ENCODE measurements around the gene ADGRB3.
"Not testable (repeated sequence)": the region's sequence is repeated elsewhere in the genome, so short reads cannot be mapped to it uniquely, and the experiment has no call there.

Gene ADGRB3

DNA sequence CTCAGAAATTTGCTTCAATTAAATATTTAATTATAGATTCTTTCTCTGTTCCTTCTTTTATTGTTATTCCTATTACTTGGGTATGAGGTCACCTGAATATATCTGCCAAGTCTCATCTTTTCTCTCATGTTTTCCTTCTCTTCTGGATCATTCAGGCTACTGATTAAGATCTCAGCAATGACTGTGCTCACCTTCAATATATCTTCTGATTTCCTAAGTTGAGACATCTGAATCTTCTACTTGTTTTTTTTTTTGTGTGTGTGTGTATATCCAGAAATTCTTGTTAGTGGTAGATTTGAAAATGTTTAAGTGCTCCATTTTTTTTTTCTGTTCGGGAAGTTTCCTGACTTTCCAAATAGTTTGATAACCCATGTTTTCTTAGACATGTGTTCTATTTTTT lies 108.0 kb downstream of the ADGRB3 start:
- no peak for DNase-seq

DNA sequence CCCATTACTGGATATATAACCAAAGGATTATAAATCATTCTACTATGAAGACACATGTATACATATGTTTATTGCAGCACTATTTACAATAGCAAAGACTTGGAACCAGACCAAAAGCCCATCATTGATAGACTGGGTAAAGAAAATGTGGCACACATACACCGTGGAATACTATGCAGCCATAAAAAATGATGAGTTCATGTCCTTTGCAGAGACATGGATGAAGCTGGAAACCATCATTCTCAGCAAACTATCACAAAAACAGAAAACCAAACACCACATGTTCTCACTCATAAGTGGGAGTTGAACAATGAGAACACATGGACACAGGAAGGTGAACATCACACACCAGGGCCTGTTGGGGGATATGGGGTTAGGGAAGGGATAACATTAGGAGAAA lies 109.3 kb downstream of the ADGRB3 start:
- not testable (repeated sequence) for DNase-seq

DNA sequence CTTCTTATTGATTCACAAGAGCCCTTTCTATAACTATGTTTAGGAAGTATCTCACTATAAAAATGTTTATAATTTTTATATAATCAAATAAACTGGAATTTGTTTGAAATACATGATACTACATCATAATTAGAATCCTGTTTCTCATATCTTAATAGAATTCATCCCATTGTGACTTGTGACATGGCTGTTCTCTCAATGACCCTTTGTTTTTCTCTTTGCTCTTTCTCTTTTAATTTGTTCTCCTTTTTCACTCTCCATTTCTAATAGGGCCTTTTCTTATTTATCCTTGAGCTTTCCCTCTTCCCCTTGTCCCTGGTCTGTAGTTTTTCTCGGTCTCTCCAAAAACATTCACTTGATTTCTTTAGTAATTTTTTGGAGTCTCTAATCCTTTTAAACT lies 111.3 kb downstream of the ADGRB3 start:
- DNase-seq = no peak

DNA sequence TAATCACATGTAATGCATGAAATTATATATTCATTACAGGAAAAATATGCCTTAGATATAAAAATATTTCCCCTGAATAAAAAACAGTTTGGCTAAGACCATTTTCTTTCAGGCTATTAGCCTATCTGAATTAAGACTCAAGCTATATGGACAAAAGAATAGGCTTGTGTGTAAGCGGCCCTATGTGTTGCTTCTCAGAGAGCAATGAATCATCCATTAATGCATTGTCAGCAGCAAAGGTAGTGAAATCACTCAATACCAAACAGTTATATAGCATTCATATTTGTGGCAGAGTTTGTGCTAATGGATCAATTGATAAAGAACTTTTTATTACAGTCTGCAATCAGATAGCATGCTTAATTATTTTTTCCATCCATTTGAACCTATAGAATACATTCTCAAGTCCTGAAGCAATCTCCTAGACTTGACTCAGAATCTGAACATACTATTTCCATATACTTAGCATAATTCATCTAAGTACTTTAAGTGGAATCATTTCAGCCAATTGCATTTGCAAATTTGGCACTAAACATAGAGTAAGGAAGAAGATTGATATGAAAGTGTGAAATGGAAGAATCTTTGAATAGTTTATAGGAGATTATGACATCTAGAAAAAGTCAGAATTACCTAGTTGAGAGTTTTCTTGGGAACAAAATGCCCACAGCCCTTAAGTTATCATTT lies 112.2 kb downstream of the ADGRB3 start:
- no peak for DNase-seq

DNA sequence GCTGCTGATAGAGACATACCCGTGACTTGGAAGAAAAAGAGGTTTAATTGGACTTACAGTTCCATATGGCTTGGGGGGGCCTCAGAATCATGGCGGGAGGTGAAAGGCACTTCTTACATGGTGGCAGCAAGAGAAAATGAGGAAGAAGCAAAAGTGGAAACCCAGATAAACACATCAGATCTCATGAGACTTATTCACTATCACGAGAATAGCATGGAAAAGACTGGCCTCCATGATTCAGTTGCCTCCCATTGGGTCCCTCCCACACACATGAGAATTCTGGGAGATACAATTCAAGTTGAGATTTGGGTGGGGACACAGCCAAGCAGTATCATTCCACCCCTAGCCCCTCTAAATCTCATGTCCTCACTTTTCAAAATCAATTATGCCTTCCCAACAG lies 112.8 kb downstream of the ADGRB3 start:
- not testable (repeated sequence) for DNase-seq

GRCh38 chr6:68754681-68755213 lies 119.7 kb downstream of the ADGRB3 start:
- no peak for DNase-seq

DNA sequence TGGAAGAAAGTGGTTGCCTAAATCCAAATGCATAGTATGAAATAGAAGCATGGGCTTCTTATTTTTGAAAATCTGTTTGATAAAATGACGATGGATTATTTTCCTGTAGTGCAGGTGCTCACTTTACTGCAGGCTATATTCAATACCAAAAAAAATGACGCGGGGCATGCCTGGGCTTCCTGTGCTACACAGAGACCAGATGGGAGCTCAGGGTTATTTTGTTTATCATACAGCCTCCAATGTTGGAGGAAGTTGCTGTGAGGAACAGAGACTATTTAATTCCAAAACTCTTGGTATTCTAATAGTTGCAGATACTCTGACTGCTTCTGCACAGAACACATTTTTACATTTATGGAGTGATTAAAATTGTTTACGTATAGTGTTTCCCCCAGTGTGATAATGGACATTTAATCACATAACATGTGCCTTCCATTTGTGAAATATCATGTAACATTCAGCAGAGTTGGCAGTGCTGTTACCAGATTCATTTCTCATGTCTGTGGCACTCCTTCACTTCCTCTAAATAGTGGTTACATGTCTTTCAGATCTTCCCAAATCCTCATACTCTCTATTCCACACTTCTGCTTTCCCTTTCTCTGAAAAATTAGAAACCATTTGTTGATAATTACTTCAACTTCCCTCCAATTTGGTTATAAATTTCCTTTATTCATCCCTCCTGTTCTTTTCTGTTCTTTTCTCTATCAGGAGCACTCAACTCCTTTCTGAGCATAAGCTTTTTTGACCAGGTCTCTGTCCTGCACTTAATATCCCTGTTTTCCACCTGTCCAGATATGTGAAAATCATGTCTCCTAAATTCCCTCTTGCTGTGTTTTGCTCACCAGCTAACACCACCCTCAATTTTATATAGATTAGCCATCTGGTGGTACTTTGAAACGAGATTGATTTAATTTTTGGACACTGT lies 121.6 kb downstream of the ADGRB3 start:
- DNase-seq = no peak

GRCh38 chr6:68757821-68758220 lies 122.7 kb downstream of the ADGRB3 start:
- no peak for DNase-seq

GRCh38 chr6:68758559-68758958 lies 123.5 kb downstream of the ADGRB3 start:
- DNase-seq = no peak

DNA sequence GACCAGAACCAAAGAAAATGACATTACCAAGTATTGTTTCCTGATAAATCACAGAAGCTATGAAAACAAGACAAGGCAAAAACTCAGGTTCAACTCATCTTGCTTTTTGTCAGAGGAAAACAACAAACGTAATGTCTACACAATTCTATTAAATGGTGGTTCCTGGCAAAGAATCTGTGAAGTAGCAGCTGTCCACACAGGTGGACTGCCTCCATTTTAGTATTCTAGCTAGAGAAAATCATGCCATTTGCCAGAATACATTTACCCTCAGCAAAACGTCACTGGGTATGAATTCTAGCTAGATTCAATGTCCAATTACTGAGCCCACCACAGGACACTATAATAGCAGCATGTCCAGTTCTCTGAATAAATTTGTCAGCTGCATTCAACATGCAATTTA lies 125.4 kb downstream of the ADGRB3 start:
- DNase-seq = no peak

GRCh38 chr6:68760941-68761676 lies 126.0 kb downstream of the ADGRB3 start:
- DNase-seq = no peak

- DNase-seq = no peak
Observed at GRCh38 chr6:68761985-68762384, 126.9 kb downstream of the ADGRB3 start.

GRCh38 chr6:68771426-68771825 lies 136.3 kb downstream of the ADGRB3 start:
- DNase-seq = no peak

DNA sequence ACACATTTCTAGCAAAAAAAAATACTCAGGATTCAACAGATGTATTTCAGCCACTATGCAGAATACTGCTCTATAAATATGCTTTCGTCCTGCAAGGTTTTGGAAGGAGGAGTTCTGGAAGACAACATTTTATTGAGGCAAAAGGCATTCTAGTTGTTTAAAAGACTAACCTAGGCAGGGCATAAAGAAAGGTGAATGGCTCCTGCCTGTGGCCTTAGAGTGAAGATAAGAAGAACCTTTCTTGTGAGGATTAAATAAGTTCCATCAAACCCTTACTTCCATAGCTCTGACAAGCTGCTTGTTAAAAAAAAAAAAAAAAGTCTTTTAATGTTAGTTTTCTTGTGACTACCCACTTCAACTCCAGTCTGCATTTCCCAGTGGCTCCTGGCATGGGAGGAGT lies 139.8 kb downstream of the ADGRB3 start:
- no peak for DNase-seq

- no peak for DNase-seq
Observed at GRCh38 chr6:68776354-68776753, 141.3 kb downstream of the ADGRB3 start.

DNA sequence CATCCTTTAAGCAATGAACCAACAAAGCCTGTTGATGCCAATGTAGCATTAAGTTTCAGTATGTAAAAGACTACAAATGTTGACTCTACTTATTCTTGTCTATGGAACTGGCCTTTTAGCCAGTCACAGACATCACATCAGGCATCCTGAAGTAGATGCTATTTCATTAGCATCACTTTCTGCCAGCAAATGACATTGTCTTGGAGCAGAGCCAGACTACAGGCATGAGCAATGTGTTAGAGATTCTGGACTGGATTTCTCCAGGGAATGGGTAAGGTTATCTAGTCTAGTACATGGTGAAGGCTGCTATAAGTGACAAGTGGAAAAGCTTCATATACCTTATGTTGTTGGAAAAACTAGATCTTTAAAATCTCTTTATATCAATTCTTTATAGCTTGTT lies 142.9 kb downstream of the ADGRB3 start:
- no peak for DNase-seq

GRCh38 chr6:68778356-68779020 lies 143.4 kb downstream of the ADGRB3 start:
- DNase-seq = no peak

DNA sequence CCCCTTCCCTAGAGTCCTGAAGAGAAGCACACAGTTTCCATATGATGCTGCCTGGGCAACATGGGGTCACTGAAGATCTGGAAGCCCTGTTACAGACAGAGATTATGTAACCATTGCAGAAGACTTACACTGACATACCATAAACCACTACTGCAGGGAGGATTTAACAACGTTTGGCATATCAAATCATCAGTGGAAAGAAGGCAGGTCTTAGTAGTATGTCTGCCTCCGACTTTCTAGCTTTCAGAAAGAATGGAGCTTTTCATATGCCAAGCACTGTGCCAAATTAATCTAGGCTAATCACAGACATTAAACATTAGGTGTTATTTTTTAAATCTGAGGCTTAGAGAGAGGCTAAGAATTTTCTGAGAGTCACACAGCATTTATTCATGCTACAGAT lies 144.3 kb downstream of the ADGRB3 start:
- DNase-seq = no peak

GRCh38 chr6:68790128-68790527 lies 155.0 kb downstream of the ADGRB3 start:
- not testable (repeated sequence) for DNase-seq

DNA sequence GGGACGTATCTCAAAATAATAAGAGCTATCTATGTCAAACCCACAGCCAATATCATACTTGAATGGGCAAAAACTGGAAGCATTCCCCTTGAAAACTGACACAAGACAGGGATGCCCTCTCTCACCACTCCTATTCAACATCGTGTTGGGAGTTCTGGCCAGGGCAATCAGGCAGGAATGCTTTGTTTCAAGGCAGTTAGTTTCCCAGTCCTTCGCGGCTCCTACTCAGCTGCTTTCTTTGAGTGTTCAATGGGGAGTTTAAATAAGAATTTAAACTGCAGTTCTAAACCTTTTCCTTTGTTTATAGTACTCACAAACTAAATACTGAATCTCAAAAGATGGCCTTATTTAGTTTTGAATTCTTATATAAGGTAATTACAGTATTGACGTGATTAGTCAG lies 179.9 kb downstream of the ADGRB3 start:
- DNase-seq = not testable (repeated sequence)

GRCh38 chr6:68826501-68826900 lies 191.4 kb downstream of the ADGRB3 start:
- DNase-seq = no peak

GRCh38 chr6:68834551-68834950 lies 199.5 kb downstream of the ADGRB3 start:
- no peak for DNase-seq

DNA sequence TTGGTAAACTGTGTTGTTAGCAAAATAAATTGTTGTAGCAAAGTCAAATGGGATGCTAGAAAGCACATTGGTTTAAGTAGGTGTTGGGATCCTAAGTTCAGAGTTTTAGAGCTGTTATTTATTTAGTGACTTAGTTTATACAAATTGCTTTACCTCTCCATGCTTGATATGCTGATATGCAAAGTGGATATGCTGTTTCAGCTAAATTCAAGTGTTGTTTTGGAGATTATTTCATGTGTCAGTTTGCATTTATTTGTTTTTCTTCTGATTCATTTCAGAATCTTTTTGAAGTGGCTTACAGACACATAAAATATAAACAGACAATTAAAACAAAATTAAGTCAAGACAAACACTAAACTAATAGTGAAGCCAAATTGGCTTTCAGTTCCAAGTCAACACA lies 203.5 kb downstream of the ADGRB3 start:
- DNase-seq = no peak

Data from activated CD4-positive, alpha-beta T cell treated with anti-CD3 and anti-CD28 coated beads, Interleukin-2, amount 50 U/mL, for 48 hours (primary cell).